CD4-positive, alpha-beta T cell (primary cell): ENCODE data around the gene FAM227B. TPM values are rescaled to one million over a fixed set of nuclear protein-coding genes. Genes with fewer than 3 reads are reported as not detected.

Experiments used
- ATAC-seq: fragments of 200-7000 bp; cut with Tn5 transposase; one replicate; pipeline ENCODE4 v1.10.0; 2022; ENCODE audit warnings: mild to moderate bottlenecking; ENCODE audit not compliant: poor library complexity
- CTCF ChIA-PET: fragments of 350-600 bp; sonication (Branson Sonifier 250); formaldehyde crosslinking; loops from one replicate; lab custom pipeline; 2021; ENCODE audit warnings: antibody characterized with exemption, inconsistent platforms; lab: Charles Lee
- POLR2A ChIA-PET: fragments of 350-600 bp; sonication (Branson Sonifier 250); formaldehyde crosslinking; loops from one replicate; lab custom pipeline; 2021; ENCODE audit warnings: antibody characterized with exemption, inconsistent platforms; lab: Charles Lee
- DNase-seq, 14 experiments: peaks; one replicate each; pipeline ENCODE4 v3.0.0-alpha.2; 2013 to 2020; ENCODE audit warnings: mixed read lengths in 2 of 14
- H3K27ac ChIP-seq, 2 donors: one replicate each; pipeline versions ENCODE4 v1.5.1 to v1.7.0; 2013; ENCODE audit warnings: low read length in 2 of 2, low read depth in 1 of 2, mild to moderate bottlenecking in 1 of 2
- H3K27me3 ChIP-seq, 2 experiments: 1 replicate in 1 of 2; 2 replicates in 1 of 2; pipeline versions ENCODE4 v1.6.1 to v1.7.0; 2013; ENCODE audit warnings: low read length in 2 of 2, control low read depth in 1 of 2, mild to moderate bottlenecking in 1 of 2, moderate library complexity in 1 of 2; ENCODE audit not compliant: insufficient read depth in 2 of 2, control insufficient read depth in 1 of 2
- H3K36me3 ChIP-seq: one replicate; pipeline ENCODE4 v1.6.1; 2013; ENCODE audit warnings: low read length, control low read depth; ENCODE audit not compliant: insufficient read depth
- H3K4me1 ChIP-seq: one replicate; pipeline ENCODE4 v1.6.1; 2013; ENCODE audit warnings: low read length, control low read depth; ENCODE audit not compliant: insufficient read depth
- H3K4me3 ChIP-seq: one replicate; pipeline ENCODE4 v1.5.1; 2013; ENCODE audit warnings: mild to moderate bottlenecking, low read length, moderate library complexity
- H3K9me3 ChIP-seq, 2 experiments: 1 replicate in 1 of 2; 2 replicates in 1 of 2; pipeline versions ENCODE4 v1.6.1 to v1.7.0; 2013; ENCODE audit warnings: low read length in 2 of 2, mild to moderate bottlenecking in 2 of 2, control low read depth in 1 of 2, moderate library complexity in 1 of 2; ENCODE audit not compliant: control insufficient read depth in 1 of 2, insufficient read depth in 1 of 2
- H3K27ac Mint-ChIP-seq: one replicate; pipeline ENCODE4 v1.8.0; 2020; ENCODE audit warnings: mixed read lengths
- H3K27me3 Mint-ChIP-seq: one replicate; pipeline ENCODE4 v1.8.0; 2021; ENCODE audit warnings: mixed read lengths
- H3K36me3 Mint-ChIP-seq: one replicate; pipeline ENCODE4 v1.8.0; 2021; ENCODE audit warnings: low read depth, mixed read lengths
- H3K4me1 Mint-ChIP-seq: one replicate; pipeline ENCODE4 v1.8.0; 2021; ENCODE audit warnings: low read depth, mixed read lengths
- H3K4me3 Mint-ChIP-seq: one replicate; pipeline ENCODE4 v1.8.0; 2020; ENCODE audit warnings: mild to moderate bottlenecking, mixed read lengths
- H3K9me3 Mint-ChIP-seq: one replicate; pipeline ENCODE4 v1.8.0; 2020; ENCODE audit warnings: mixed read lengths
- CTCF ChIP-seq: fragments of 200-600 bp; IDR thresholded peaks from one replicate; pipeline ENCODE4 v1.8.0; 2022; ENCODE audit warnings: antibody characterized with exemption, mild to moderate bottlenecking
- intact Hi-C, 2 experiments: fragments of 100-400 bp; cut with DNase I in 1 of 2; cut with micrococcal nuclease in 1 of 2; formaldehyde crosslinking; loops; one replicate each; pipeline versions ENCODE4 v1.15.1 to v1.9.0; 2023 to 2025; cut with DNase I, micrococcal nuclease
- total RNA-seq, 174 experiments: library from RNA in 2 of 174; stranded (reverse) in 2 of 174; gene quantifications; one replicate each; pipeline ENCODE4 v1.2.3 and lab custom pipeline; 2021 to 2026

Gene FAM227B
- total RNA-seq, 2 experiments from 2014 or later: 3.0 to 4.4 TPM

GRCh38 chr15:49625460-49626036, 4.9 kb upstream of the FAM227B start:
- peaks cover 0 to 4% of the 10 kb centered on the region in 2 experiments for H3K9me3 ChIP-seq
- H3K4me3 Mint-ChIP-seq: no peak overlapping the region

GRCh38 chr15:49624056-49624455, 3.4 kb upstream of the FAM227B start:
- peak overlapping the region; percentile 30 for H3K4me3 Mint-ChIP-seq
- DNase-seq: peak in 1 of 14 experiments; percentile 2
- Histone ChIP-seq H3K4me3 (no peak overlapping the region), H3K9me3 (peaks cover 0 to 4% of the 10 kb centered on the region in 2 experiments), H3K4me1 (peaks cover 9% of the 10 kb centered on the region), H3K36me3 (peaks cover 9% of the 10 kb centered on the region), H3K27ac (no peak overlapping the region), H3K27me3 (no peaks in the 10 kb centered on the region)
- no peak for ATAC-seq
- intact Hi-C loops: loop anchor here (5.0 to 10.0 kb wide), 6 partner anchors 452 to 1281 kb away; partner anchors contain the start of genes AP4E1 (in 1 of the 2), EID1 (in 1 of the 2), GALK2 (in 1 of the 2) and SPPL2A (in 1 of the 2)
- CTCF ChIA-PET: no interaction called here
- no peak overlapping the region for H3K27ac Mint-ChIP-seq
- peaks cover 50% of the 10 kb centered on the region for H3K4me1 Mint-ChIP-seq
- H3K9me3 Mint-ChIP-seq: no peaks in the 10 kb centered on the region
- POLR2A ChIA-PET: interaction anchor here (0.6 kb wide), 1 partner anchor 731 kb away, joined by 3 read pairs; the partner anchor contains the start of gene GABPB1
- no peak for TF ChIP-seq CTCF
- no peaks in the 10 kb centered on the region for H3K27me3 Mint-ChIP-seq
- H3K36me3 Mint-ChIP-seq: peaks cover 62% of the 10 kb centered on the region

More at GRCh38 chr15:49625460-49626036, 4.9 kb upstream of the FAM227B start:
- H3K4me1 ChIP-seq: peaks cover 9% of the 10 kb centered on the region
- no peaks in the 10 kb centered on the region for H3K9me3 Mint-ChIP-seq
- no peak for DNase-seq
- H3K27me3 ChIP-seq: no peaks in the 10 kb centered on the region
- H3K27me3 Mint-ChIP-seq: no peaks in the 10 kb centered on the region
- no peak for ATAC-seq
- H3K27ac Mint-ChIP-seq: no peak overlapping the region
- H3K27ac ChIP-seq: no peak overlapping the region
- H3K36me3 Mint-ChIP-seq: peaks cover 68% of the 10 kb centered on the region
- intact Hi-C loops: loop anchor here in 1 of 2 experiments (10.0 kb wide), 1 partner anchor 1279 kb away; the partner anchor contains the start of gene AP4E1
- H3K36me3 ChIP-seq: peaks cover 9% of the 10 kb centered on the region
- TF ChIP-seq CTCF: no peak
- H3K4me3 ChIP-seq: no peak overlapping the region
- peaks cover 35% of the 10 kb centered on the region for H3K4me1 Mint-ChIP-seq
- POLR2A ChIA-PET: interaction anchor here (0.7 kb wide), 1 partner anchor 21 kb away, joined by 3 read pairs; no protein-coding TSS in a partner anchor
- CTCF ChIA-PET: no interaction called here

GRCh38 chr15:49622561-49622960, 1.9 kb upstream of the FAM227B start:
- Mint-ChIP-seq H3K9me3 (no peaks in the 10 kb centered on the region), H3K36me3 (peaks cover 59% of the 10 kb centered on the region), H3K4me1 (peaks cover 54% of the 10 kb centered on the region), H3K27ac (peak overlapping the region; percentile 97), H3K4me3 (peak overlapping the region; percentile 73), H3K27me3 (no peaks in the 10 kb centered on the region)
- DNase-seq (no peak), ATAC-seq (no peak)
- TF ChIP-seq CTCF: no peak
- Histone ChIP-seq H3K27me3 (no peaks in the 10 kb centered on the region), H3K4me1 (peaks cover 9% of the 10 kb centered on the region), H3K36me3 (peaks cover 9% of the 10 kb centered on the region), H3K27ac (no peak overlapping the region), H3K4me3 (no peak overlapping the region), H3K9me3 (peaks cover 0 to 4% of the 10 kb centered on the region in 2 experiments)
- ChIA-PET CTCF (interaction anchor here (1.0 kb wide), 1 partner anchor 761 kb away, joined by 4 read pairs; no protein-coding TSS in a partner anchor), POLR2A (interaction anchor here (0.5 to 1.1 kb wide), 2 partner anchors 172 to 467 kb away, joined by 3 to 6 read pairs; partner anchors contain the start of gene COPS2)
- intact Hi-C loops: loop anchor here (2.0 to 10.0 kb wide), 7 partner anchors 450 to 1282 kb away; partner anchors contain the start of genes AP4E1 (in 1 of the 2), EID1 (in 1 of the 2), GALK2 (in 1 of the 2) and SPPL2A (in 1 of the 2)
